COR-L47 (cell line): ENCODE data around the gene ENKD1.

Source experiments
- DNase-seq: peaks from one replicate; lab custom pipeline; 2025; lab: John Stamatoyannopoulos, UW

Gene ENKD1

GRCh38 chr16:67678354-67679023 lies 11.9 kb upstream of the ENKD1 start:
- DNase-seq: no peak

GRCh38 chr16:67677712-67678111 lies 11.2 kb upstream of the ENKD1 start:
- no peak for DNase-seq

GRCh38 chr16:67676939-67677338 lies 10.4 kb upstream of the ENKD1 start:
- DNase-seq: no peak

- DNase-seq: no peak
Measured at GRCh38 chr16:67676516-67676915, 10.0 kb upstream of the ENKD1 start.

- no peak for DNase-seq
Measured at GRCh38 chr16:67675999-67676398, 9.4 kb upstream of the ENKD1 start.

GRCh38 chr16:67675579-67675935 lies 9.0 kb upstream of the ENKD1 start:
- no peak for DNase-seq

GRCh38 chr16:67674851-67675578 lies 8.5 kb upstream of the ENKD1 start:
- DNase-seq: peak; percentile 57

GRCh38 chr16:67673712-67674580 lies 7.4 kb upstream of the ENKD1 start:
- peak; percentile 18 for DNase-seq

- DNase-seq: peak; percentile 32
Measured at GRCh38 chr16:67672739-67673662, 6.5 kb upstream of the ENKD1 start.

- DNase-seq: no peak
Measured at GRCh38 chr16:67672306-67672705, 5.8 kb upstream of the ENKD1 start.

GRCh38 chr16:67669499-67670101 lies 3.0 kb upstream of the ENKD1 start:
- DNase-seq: no peak

- no peak for DNase-seq
Measured at GRCh38 chr16:67668495-67669157, 2.1 kb upstream of the ENKD1 start.

- DNase-seq: peak; percentile 90
Measured at GRCh38 chr16:67667817-67668494, 1.4 kb upstream of the ENKD1 start.

GRCh38 chr16:67667453-67667816 lies 885 bp upstream of the ENKD1 start:
- DNase-seq: no peak

- no peak for DNase-seq
Measured at GRCh38 chr16:67666032-67666551, 458 bp downstream of the ENKD1 start.

GRCh38 chr16:67665598-67665997 lies 952 bp downstream of the ENKD1 start:
- DNase-seq: no peak

GRCh38 chr16:67664871-67665270 lies 1.7 kb downstream of the ENKD1 start:
- DNase-seq: no peak

- no peak for DNase-seq
Measured at GRCh38 chr16:67664258-67664657, 2.3 kb downstream of the ENKD1 start.

GRCh38 chr16:67663877-67664222 lies 2.7 kb downstream of the ENKD1 start:
- no peak for DNase-seq
